K562 (cell line): ENCODE results near the gene FERMT3. TPM values are rescaled to one million over a fixed set of nuclear protein-coding genes. Genes with fewer than 3 reads are reported as not detected.

Source experiments
- CBX3 ChIP-seq, 2 experiments: IDR thresholded peaks; 1 replicate in 1 of 2; 2 replicates in 1 of 2; pipeline ENCODE4 v1.6.1; 2012; ENCODE audit warnings: inconsistent platforms in 2 of 2, low read length in 2 of 2, borderline replicate concordance in 1 of 2, control low read depth in 1 of 2
- FUS ChIP-seq: fragments of 200-400 bp; formaldehyde crosslinking; optimal IDR thresholded peaks from 2 replicates; pipeline ENCODE3; 2017; ENCODE audit warnings: low read depth, low read length
- JUND ChIP-seq, 2 experiments: IDR thresholded peaks; 2 replicates in 1 of 2; 3 replicates in 1 of 2; pipeline ENCODE4 v1.6.1; 2011; ENCODE audit warnings: borderline replicate concordance in 2 of 2, low read depth in 2 of 2, low read length in 2 of 2, improper control_type of control experiment in 1 of 2, missing biosample characterization in 1 of 2, missing genetic modification characterization in 1 of 2, missing genetic modification reagents in 1 of 2
- KDM2B ChIP-seq: fragments of 250-450 bp; sonication (Bioruptor Pico); IDR thresholded peaks from 2 replicates; pipeline ENCODE4 v1.8.0; 2021; ENCODE audit warnings: mild to moderate bottlenecking, moderate library complexity
- RBM34 ChIP-seq: fragments of 200-400 bp; formaldehyde crosslinking; IDR thresholded peaks from 2 replicates; pipeline ENCODE4 v1.6.1; 2018; ENCODE audit warnings: low read length, borderline replicate concordance; ENCODE audit not compliant: insufficient read depth
- SMAD4 ChIP-seq: fragments of 250-450 bp; sonication (Bioruptor Pico); conservative IDR thresholded peaks from 2 replicates; pipeline ENCODE4 v1.8.0; 2021; ENCODE audit warnings: inconsistent platforms, mild to moderate bottlenecking, moderate library complexity
- YBX1 ChIP-seq: fragments of 450-650 bp; IDR thresholded peaks from 2 replicates; pipeline ENCODE4 v1.7.1; 2016; ENCODE audit warnings: mild to moderate bottlenecking
- ZNF699 ChIP-seq: fragments of 250-450 bp; sonication (Bioruptor Pico); IDR thresholded peaks from 2 replicates; pipeline ENCODE4 v1.8.0; 2021; ENCODE audit warnings: mild to moderate bottlenecking, moderate library complexity; ENCODE audit not compliant: insufficient replicate concordance
- polyA plus RNA-seq, 8 experiments: library from polyadenylated mRNA; depleted of rRNA in 4 of 8; stranded (reverse) in 5 of 8; unstranded in 3 of 8; fragments of >200 nt; fragmentation: Nextera tagmentation in 2 of 8; fragmentation: Illumina TruSeq in 1 of 8; extraction: Ambion mirVana in 2 of 8; extraction: Trizol in 1 of 8; gene quantifications; 2 replicates each; pipeline versions ENCODE4 v1.2.1 to v1.2.3, GENCODE V29; 2011 to 2014; ENCODE audit warnings: inconsistent platforms in 1 of 8, missing spikeins in 1 of 8
- total RNA-seq, 7 experiments: library from RNA; depleted of rRNA in 6 of 7; stranded (reverse); fragments of >200 nt in 6 of 7; fragmentation: Illumina TruSeq in 2 of 7; extraction: Trizol in 2 of 7; gene quantifications; 2 replicates each; pipeline versions ENCODE4 v1.2.1 to v1.2.3, GENCODE V29; 2011 to 2021; ENCODE audit warnings: low replicate concordance in 1 of 7
- TF ChIP-seq, protein P1 (sequence below): fragments of 450-650 bp; IDR thresholded peaks from 2 replicates; pipeline ENCODE4 v1.6.1; 2017; ENCODE audit warnings: antibody characterized with exemption, mild to moderate bottlenecking
- TF ChIP-seq, protein P2 (sequence below), 2 experiments: IDR thresholded peaks; 2 replicates each; pipeline ENCODE4 v1.6.1; 2011; ENCODE audit warnings: borderline replicate concordance in 1 of 2, control low read depth in 1 of 2, low read depth in 1 of 2, low read length in 1 of 2, mild to moderate bottlenecking in 1 of 2, mixed read lengths in 1 of 2, moderate library complexity in 1 of 2; ENCODE audit not compliant: insufficient read depth in 1 of 2, insufficient read length in 1 of 2, poor library complexity in 1 of 2, severe bottlenecking in 1 of 2; ENCODE audit errors: extremely low read depth in 1 of 2
- TF ChIP-seq, protein P3 (sequence below): fragments of 250-450 bp; sonication (Bioruptor Pico); IDR thresholded peaks from 2 replicates; pipeline ENCODE4 v1.4.0; 2020; ENCODE audit warnings: mild to moderate bottlenecking
- TF ChIP-seq, protein P4 (sequence below), 2 experiments: fragments of 200-800 bp in 1 of 2; sonication (Bioruptor generic) in 1 of 2; sonication (generic) in 1 of 2; formaldehyde crosslinking in 1 of 2; IDR thresholded peaks in 1 of 2; conservative IDR thresholded peaks in 1 of 2; 2 replicates each; pipeline versions ENCODE4 v1.5.0 to v1.6.1; 2016 to 2020; ENCODE audit warnings: missing compliant biosample characterization in 1 of 2, missing genetic modification characterization in 1 of 2, missing genetic modification reagents in 1 of 2
- TF ChIP-seq, protein P5 (sequence below): fragments of 450-650 bp; conservative IDR thresholded peaks from 2 replicates; pipeline ENCODE4 v1.6.1; 2016; ENCODE audit warnings: missing genetic modification characterization, low read depth, mild to moderate bottlenecking, control low read depth, missing compliant biosample characterization

FERMT3 gene
- total and polyA plus RNA-seq, 9 of the 15 experiments (the other 6 are each of a cell fraction or from before 2014, with no cell fraction given) = 3.2 to 275 (median 79.7) TPM

DNA sequence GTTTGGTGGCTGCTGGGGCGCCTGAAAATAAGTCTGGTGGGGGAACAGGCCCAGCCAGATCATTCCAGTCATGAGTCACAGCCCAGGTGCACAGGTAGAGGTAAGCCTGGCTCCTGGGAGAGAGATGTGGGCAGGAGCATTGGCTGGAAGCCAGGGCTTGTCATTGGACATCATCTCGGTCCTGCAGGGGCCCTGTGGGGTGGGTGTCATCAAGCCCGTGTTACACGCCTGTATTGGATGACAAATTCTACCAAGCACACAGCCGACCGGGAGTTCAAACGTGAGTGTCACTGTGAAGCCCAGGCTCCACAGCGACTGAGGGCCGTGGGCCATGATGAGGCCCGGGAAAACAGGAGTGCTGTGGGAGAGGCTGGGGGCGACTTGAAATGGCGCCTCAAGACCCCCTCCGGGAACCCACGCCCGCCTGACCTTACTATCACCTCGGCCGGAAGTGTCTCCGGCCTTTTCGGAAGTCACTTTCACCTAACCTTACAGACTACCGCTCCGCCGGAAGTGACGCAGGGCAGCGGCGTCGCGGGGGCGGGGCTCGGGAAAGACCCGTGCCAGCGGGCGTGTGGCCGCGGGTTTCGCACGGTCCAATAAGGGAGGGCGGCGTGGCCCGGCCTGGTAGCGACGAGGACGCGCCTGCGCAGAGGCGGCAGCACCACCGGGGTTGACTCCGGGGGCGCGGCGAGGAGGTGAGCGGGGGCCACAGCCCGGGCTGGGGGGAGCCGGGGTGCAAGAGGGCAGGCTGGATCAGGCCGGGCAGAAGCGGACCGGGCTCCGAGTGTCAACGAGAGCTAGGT lies 34.1 kb downstream of the FERMT3 start, which contains the start of gene FKBP2 (continued):
- TF ChIP-seq CBX3 (IDR thresholded peaks at IDR 0.05; ENCODE audit: borderline replicate concordance in 1 of 2, low read length in 2 of 2) (peak in 1 of 2 experiments; percentile 19; a peak in 1 of 3 replicates), KDM2B (CRISPR knock-in tag) (no peak), SMAD4 (CRISPR knock-in tag) (peak; percentile 66), JUND (IDR thresholded peaks at IDR 0.05; ENCODE audit: borderline replicate concordance, low read depth, low read length) (peak; percentile 39), JUND (tag; IDR thresholded peaks at IDR 0.05; ENCODE audit: borderline replicate concordance, low read depth, low read length) (no peak; the same call in 2 of the 3 replicates), RBM34 (no peak), FUS (no peak), ZNF699 (no peak), YBX1 (no peak)
- TF ChIP-seq, protein P1, sequence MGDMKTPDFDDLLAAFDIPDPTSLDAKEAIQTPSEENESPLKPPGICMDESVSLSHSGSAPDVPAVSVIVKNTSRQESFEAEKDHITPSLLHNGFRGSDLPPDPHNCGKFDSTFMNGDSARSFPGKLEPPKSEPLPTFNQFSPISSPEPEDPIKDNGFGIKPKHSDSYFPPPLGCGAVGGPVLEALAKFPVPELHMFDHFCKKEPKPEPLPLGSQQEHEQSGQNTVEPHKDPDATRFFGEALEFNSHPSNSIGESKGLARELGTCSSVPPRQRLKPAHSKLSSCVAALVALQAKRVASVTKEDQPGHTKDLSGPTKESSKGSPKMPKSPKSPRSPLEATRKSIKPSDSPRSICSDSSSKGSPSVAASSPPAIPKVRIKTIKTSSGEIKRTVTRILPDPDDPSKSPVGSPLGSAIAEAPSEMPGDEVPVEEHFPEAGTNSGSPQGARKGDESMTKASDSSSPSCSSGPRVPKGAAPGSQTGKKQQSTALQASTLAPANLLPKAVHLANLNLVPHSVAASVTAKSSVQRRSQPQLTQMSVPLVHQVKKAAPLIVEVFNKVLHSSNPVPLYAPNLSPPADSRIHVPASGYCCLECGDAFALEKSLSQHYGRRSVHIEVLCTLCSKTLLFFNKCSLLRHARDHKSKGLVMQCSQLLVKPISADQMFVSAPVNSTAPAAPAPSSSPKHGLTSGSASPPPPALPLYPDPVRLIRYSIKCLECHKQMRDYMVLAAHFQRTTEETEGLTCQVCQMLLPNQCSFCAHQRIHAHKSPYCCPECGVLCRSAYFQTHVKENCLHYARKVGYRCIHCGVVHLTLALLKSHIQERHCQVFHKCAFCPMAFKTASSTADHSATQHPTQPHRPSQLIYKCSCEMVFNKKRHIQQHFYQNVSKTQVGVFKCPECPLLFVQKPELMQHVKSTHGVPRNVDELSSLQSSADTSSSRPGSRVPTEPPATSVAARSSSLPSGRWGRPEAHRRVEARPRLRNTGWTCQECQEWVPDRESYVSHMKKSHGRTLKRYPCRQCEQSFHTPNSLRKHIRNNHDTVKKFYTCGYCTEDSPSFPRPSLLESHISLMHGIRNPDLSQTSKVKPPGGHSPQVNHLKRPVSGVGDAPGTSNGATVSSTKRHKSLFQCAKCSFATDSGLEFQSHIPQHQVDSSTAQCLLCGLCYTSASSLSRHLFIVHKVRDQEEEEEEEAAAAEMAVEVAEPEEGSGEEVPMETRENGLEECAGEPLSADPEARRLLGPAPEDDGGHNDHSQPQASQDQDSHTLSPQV = peak; percentile 51; the same call in 1 of the 2 replicates
- TF ChIP-seq, protein P2, sequence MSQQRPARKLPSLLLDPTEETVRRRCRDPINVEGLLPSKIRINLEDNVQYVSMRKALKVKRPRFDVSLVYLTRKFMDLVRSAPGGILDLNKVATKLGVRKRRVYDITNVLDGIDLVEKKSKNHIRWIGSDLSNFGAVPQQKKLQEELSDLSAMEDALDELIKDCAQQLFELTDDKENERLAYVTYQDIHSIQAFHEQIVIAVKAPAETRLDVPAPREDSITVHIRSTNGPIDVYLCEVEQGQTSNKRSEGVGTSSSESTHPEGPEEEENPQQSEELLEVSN (IDR thresholded peaks at IDR 0.05; ENCODE audit: borderline replicate concordance in 1 of 2, extremely low read depth in 1 of 2, insufficient read depth in 1 of 2, insufficient read length in 1 of 2, low read depth in 1 of 2, low read length in 1 of 2, poor library complexity in 1 of 2, severe bottlenecking in 1 of 2) = peak in 1 of 2 experiments; percentile 61
- TF ChIP-seq, protein P3, sequence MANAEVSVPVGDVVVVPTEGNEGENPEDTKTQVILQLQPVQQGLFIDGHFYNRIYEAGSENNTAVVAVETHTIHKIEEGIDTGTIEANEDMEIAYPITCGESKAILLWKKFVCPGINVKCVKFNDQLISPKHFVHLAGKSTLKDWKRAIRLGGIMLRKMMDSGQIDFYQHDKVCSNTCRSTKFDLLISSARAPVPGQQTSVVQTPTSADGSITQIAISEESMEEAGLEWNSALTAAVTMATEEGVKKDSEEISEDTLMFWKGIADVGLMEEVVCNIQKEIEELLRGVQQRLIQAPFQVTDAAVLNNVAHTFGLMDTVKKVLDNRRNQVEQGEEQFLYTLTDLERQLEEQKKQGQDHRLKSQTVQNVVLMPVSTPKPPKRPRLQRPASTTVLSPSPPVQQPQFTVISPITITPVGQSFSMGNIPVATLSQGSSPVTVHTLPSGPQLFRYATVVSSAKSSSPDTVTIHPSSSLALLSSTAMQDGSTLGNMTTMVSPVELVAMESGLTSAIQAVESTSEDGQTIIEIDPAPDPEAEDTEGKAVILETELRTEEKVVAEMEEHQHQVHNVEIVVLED (CRISPR knock-in tag) = peak; percentile 63
- TF ChIP-seq, protein P4, sequence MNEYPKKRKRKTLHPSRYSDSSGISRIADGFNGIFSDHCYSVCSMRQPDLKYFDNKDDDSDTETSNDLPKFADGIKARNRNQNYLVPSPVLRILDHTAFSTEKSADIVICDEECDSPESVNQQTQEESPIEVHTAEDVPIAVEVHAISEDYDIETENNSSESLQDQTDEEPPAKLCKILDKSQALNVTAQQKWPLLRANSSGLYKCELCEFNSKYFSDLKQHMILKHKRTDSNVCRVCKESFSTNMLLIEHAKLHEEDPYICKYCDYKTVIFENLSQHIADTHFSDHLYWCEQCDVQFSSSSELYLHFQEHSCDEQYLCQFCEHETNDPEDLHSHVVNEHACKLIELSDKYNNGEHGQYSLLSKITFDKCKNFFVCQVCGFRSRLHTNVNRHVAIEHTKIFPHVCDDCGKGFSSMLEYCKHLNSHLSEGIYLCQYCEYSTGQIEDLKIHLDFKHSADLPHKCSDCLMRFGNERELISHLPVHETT (CRISPR knock-in tag; conservative IDR thresholded peaks at IDR 0.05 in 1 of 2, IDR thresholded peaks at IDR 0.05 in 1 of 2) = peak in 1 of 2 experiments; percentile 97; a peak in 2 of 4 replicates
- TF ChIP-seq, protein P5, sequence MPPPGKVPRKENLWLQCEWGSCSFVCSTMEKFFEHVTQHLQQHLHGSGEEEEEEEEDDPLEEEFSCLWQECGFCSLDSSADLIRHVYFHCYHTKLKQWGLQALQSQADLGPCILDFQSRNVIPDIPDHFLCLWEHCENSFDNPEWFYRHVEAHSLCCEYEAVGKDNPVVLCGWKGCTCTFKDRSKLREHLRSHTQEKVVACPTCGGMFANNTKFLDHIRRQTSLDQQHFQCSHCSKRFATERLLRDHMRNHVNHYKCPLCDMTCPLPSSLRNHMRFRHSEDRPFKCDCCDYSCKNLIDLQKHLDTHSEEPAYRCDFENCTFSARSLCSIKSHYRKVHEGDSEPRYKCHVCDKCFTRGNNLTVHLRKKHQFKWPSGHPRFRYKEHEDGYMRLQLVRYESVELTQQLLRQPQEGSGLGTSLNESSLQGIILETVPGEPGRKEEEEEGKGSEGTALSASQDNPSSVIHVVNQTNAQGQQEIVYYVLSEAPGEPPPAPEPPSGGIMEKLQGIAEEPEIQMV (tag) = 0 out of 2 replicates have a peak, but pooled peaks have one; percentile 14
